ENCODE results near the gene MEGF8. TPM values are rescaled to one million over a fixed set of nuclear protein-coding genes. Genes with fewer than 3 reads are reported as not detected.
A peak's percentile ranks its signal among the peaks of the same experiment; 100 is the strongest.
"Not testable (repeated sequence)": the region's sequence is repeated elsewhere in the genome, so short reads cannot be mapped to it uniquely, and the experiment has no call there.

Gene MEGF8
- total RNA-seq, 1 donor from 2014 or later, result 72.8 TPM

- Mint-ChIP-seq H3K4me3 (ENCODE audit: unreplicated experiment) (peak overlapping the region; percentile 65), H3K27ac (ENCODE audit: unreplicated experiment) (peak overlapping the region; percentile 92), H3K36me3 (ENCODE audit: unreplicated experiment) (no peaks in the 10 kb centered on the region), H3K27me3 (ENCODE audit: unreplicated experiment) (peaks cover 3% of the 10 kb centered on the region), H3K9me3 (ENCODE audit: unreplicated experiment) (peaks cover 13% of the 10 kb centered on the region), H3K4me1 (ENCODE audit: low read depth, unreplicated experiment) (peaks cover 33% of the 10 kb centered on the region)
- no peak for DNase-seq
- no peak for TF ChIP-seq CTCF (IDR thresholded peaks at IDR 0.05; ENCODE audit: partially characterized antibody, unreplicated experiment)
These were observed 4.8 kb downstream of the MEGF8 start for GRCh38 chr19:42330241-42330711.

GRCh38 chr19:42331333-42331732 lies 5.9 kb downstream of the MEGF8 start:
- DNase-seq; H3K27me3 Mint-ChIP-seq (ENCODE audit: unreplicated experiment); H3K27ac Mint-ChIP-seq (ENCODE audit: unreplicated experiment); H3K36me3 Mint-ChIP-seq (ENCODE audit: unreplicated experiment); H3K4me3 Mint-ChIP-seq (ENCODE audit: unreplicated experiment): not testable (repeated sequence)
- peaks cover 33% of the 10 kb centered on the region for H3K4me1 Mint-ChIP-seq (ENCODE audit: low read depth, unreplicated experiment)
- peaks cover 13% of the 10 kb centered on the region for H3K9me3 Mint-ChIP-seq (ENCODE audit: unreplicated experiment)

GRCh38 chr19:42332059-42332458 lies 6.6 kb downstream of the MEGF8 start:
- peaks cover 28% of the 10 kb centered on the region for H3K4me1 Mint-ChIP-seq (ENCODE audit: low read depth, unreplicated experiment)
- TF ChIP-seq CTCF (IDR thresholded peaks at IDR 0.05; ENCODE audit: partially characterized antibody, unreplicated experiment), result no peak
- no peaks in the 10 kb centered on the region for H3K36me3 Mint-ChIP-seq (ENCODE audit: unreplicated experiment)
- peaks cover 13% of the 10 kb centered on the region for H3K9me3 Mint-ChIP-seq (ENCODE audit: unreplicated experiment)
- DNase-seq, result no peak
- H3K27ac Mint-ChIP-seq (ENCODE audit: unreplicated experiment), result no peak overlapping the region
- no peak overlapping the region for H3K4me3 Mint-ChIP-seq (ENCODE audit: unreplicated experiment)
- peaks cover 3% of the 10 kb centered on the region for H3K27me3 Mint-ChIP-seq (ENCODE audit: unreplicated experiment)

- H3K27me3 Mint-ChIP-seq (ENCODE audit: unreplicated experiment), result peaks cover 2% of the 10 kb centered on the region
- H3K4me1 Mint-ChIP-seq (ENCODE audit: low read depth, unreplicated experiment), result peaks cover 22% of the 10 kb centered on the region
- H3K27ac Mint-ChIP-seq (ENCODE audit: unreplicated experiment), result no peak overlapping the region
- peaks cover 13% of the 10 kb centered on the region for H3K9me3 Mint-ChIP-seq (ENCODE audit: unreplicated experiment)
- no peak overlapping the region for H3K4me3 Mint-ChIP-seq (ENCODE audit: unreplicated experiment)
- TF ChIP-seq CTCF (IDR thresholded peaks at IDR 0.05; ENCODE audit: partially characterized antibody, unreplicated experiment), result no peak
- no peaks in the 10 kb centered on the region for H3K36me3 Mint-ChIP-seq (ENCODE audit: unreplicated experiment)
- no peak for DNase-seq
These were observed 7.6 kb downstream of the MEGF8 start for GRCh38 chr19:42333018-42333417.

GRCh38 chr19:42333975-42334696 lies 8.7 kb downstream of the MEGF8 start:
- Mint-ChIP-seq H3K4me1 (ENCODE audit: low read depth, unreplicated experiment) (peaks cover 13% of the 10 kb centered on the region), H3K36me3 (ENCODE audit: unreplicated experiment) (no peaks in the 10 kb centered on the region), H3K9me3 (ENCODE audit: unreplicated experiment) (peaks cover 9% of the 10 kb centered on the region), H3K4me3 (ENCODE audit: unreplicated experiment) (no peak overlapping the region), H3K27me3 (ENCODE audit: unreplicated experiment) (peaks cover 2% of the 10 kb centered on the region), H3K27ac (ENCODE audit: unreplicated experiment) (no peak overlapping the region)
- no peak for TF ChIP-seq CTCF (IDR thresholded peaks at IDR 0.05; ENCODE audit: partially characterized antibody, unreplicated experiment)
- DNase-seq, result no peak
